Stimulated activated CD8-positive, alpha-beta memory T cell treated with anti-CD3 and anti-CD28 coated beads, Interleukin-12 subunit alpha, Interleukin-12 subunit beta, amount 100 ng/mL, for 4 hours (primary cell): Measurements from ENCODE around the gene NKPD1.
A peak's percentile ranks its signal among the peaks of the same experiment; 100 is the strongest.

ENCODE experiments used
- DNase-seq: peaks from one replicate; pipeline ENCODE4 v3.0.0-alpha.2; 2020; ENCODE audit warnings: low read depth

Gene NKPD1

GRCh38 chr19:45117671-45118070, 43.1 kb downstream of the NKPD1 start:
- no peak for DNase-seq

DNA sequence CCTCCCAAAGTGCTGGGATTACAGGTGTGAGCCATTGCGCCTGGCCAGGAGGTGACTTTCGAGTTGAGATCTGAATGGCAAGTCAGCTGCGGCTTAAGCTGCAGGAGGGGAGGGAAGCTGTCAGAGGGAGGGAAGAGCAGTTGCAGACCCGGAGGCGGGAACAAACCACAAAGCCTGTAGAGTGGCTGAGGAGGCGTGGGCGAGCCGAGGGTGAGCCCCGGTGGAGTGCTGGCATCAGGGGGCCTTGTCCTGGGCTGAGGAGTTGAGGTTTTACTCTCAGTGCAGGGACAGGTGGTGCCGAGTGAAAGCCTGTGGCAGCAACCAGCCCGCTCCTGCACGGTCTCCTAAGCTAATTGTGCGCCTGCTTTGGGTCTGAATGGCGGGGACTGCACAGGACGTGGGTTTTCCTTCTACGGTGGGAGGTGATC, 43.6 kb downstream of the NKPD1 start:
- DNase-seq: peak; percentile 41

DNA sequence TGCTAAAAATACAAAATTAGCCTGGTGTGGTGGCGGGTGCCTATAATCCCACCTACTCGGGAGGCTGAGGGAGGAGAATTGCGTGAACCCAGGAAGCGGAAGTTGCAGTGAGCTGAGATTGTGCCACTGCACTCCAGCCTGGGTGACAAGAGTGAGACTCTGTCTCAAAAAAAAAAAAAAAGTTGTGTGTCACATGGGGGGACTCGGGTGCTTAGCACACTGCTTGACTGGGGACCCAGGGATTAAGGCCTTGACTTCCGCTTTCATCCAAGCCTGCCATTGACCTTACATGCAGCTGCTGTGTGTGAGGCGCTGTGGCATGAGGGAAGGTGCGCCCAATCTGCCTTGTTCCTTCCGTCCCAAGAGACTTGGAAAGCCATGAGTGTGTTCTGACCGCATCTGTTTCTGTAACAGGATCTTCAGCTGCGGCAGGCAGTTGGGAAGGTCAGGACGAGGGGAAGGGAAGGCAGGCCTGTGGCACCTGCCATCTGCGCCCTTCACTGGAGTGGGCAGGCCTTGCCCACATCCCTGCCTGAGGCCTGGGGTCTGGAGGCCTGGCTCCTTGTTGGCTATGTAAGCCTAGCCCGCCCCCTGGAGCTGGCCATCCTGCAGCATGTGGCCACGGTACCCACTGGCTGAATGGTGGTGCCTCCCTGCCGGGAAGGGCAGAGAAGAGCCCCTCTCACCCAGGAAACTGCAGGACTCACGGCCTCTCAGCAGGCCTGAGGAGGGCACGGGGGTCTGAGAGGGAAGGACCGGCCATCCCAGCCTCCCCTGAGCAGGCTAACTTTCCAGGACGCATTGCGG, 44.8 kb downstream of the NKPD1 start:
- DNase-seq: no peak

GRCh38 chr19:45114116-45114515, 46.7 kb downstream of the NKPD1 start:
- DNase-seq: no peak

- DNase-seq: no peak
Observed at GRCh38 chr19:45113628-45114027, 47.2 kb downstream of the NKPD1 start.

- DNase-seq: no peak
Observed at GRCh38 chr19:45112111-45112827, 48.5 kb downstream of the NKPD1 start.
